GM12878 (cell line): ENCODE measurements around the gene TMEM175.

Experiments
- ATF3 ChIP-seq: IDR thresholded peaks from 2 replicates; pipeline ENCODE4 v1.6.1; 2011; ENCODE audit warnings: low read depth, mild to moderate bottlenecking, low read length, moderate library complexity, borderline replicate concordance; ENCODE audit errors: extremely low read depth
- BHLHE40 ChIP-seq, 2 experiments: fragments of 450-650 bp in 1 of 2; IDR thresholded peaks; 2 replicates each; pipeline ENCODE4 v1.6.1; 2011 to 2017; ENCODE audit warnings: low read depth in 2 of 2, borderline replicate concordance in 1 of 2, improper control_type of control experiment in 1 of 2, low read length in 1 of 2, mild to moderate bottlenecking in 1 of 2
- BMI1 ChIP-seq: fragments of 450-650 bp; IDR thresholded peaks from 2 replicates; pipeline ENCODE4 v1.6.1; 2016; ENCODE audit warnings: mild to moderate bottlenecking, moderate library complexity, borderline replicate concordance
- CTCF ChIP-seq, 3 experiments: IDR thresholded peaks in 2 of 3; conservative IDR thresholded peaks in 1 of 3; 2 replicates each; pipeline ENCODE4 v1.5.1; 2011; ENCODE audit warnings: low read depth in 3 of 3, low read length in 3 of 3, mild to moderate bottlenecking in 3 of 3, control low read depth in 2 of 3, moderate library complexity in 2 of 3, inconsistent platforms in 1 of 3, mixed read lengths in 1 of 3; ENCODE audit not compliant: control insufficient read depth in 2 of 3, insufficient read depth in 1 of 3; ENCODE audit errors: extremely low read depth in 1 of 3
- POLR2A ChIP-seq: IDR thresholded peaks from 2 replicates; pipeline ENCODE4 v1.6.1; 2011; ENCODE audit warnings: low read depth, mild to moderate bottlenecking, low read length
- SMARCA5 ChIP-seq: fragments of 450-650 bp; IDR thresholded peaks from 2 replicates; pipeline ENCODE4 v1.6.1; 2017; ENCODE audit warnings: mild to moderate bottlenecking
- SREBF2 ChIP-seq: IDR thresholded peaks from 2 replicates; pipeline ENCODE4 v1.6.1; 2012; ENCODE audit warnings: mild to moderate bottlenecking, low read length

- TF ChIP-seq POLR2A (no peak), SREBF2 (no peak), BMI1 (no peak), ATF3 (no peak), CTCF (IDR thresholded peaks at IDR 0.05 in 2 of 3, conservative IDR thresholded peaks at IDR 0.05 in 1 of 3; ENCODE audit: control insufficient read depth in 2 of 3, extremely low read depth in 1 of 3, insufficient read depth in 1 of 3, low read depth in 3 of 3, low read length in 3 of 3) (no peak), BHLHE40 (IDR thresholded peaks at IDR 0.05; ENCODE audit: borderline replicate concordance in 1 of 2, low read depth in 2 of 2, low read length in 1 of 2) (no peak), SMARCA5 (no peak)
Observed at GRCh38 chr4:915041-915474, 17.2 kb upstream of the TMEM175 start.
